ENCODE results near the gene POLD2.

- TF ChIP-seq CTCF (IDR thresholded peaks at IDR 0.05; ENCODE audit: extremely low read depth in 1 of 2, insufficient read depth in 1 of 2, low read depth in 1 of 2, low read length in 2 of 2) (no peak), MAX (IDR thresholded peaks at IDR 0.05; ENCODE audit: insufficient read depth, insufficient read length) (no peak)
These were observed 21.1 kb upstream of the POLD2 start for GRCh38 chr7:44144426-44144967.
